ENCODE data around the gene USP21. TPM values are rescaled to one million over a fixed set of nuclear protein-coding genes. Genes with fewer than 3 reads are reported as not detected.

Gene USP21
- polyA plus RNA-seq, 1 donor (not counting 4 experiments of a cell fraction or from before 2014, with no cell fraction given), result 9.5 TPM

DNA sequence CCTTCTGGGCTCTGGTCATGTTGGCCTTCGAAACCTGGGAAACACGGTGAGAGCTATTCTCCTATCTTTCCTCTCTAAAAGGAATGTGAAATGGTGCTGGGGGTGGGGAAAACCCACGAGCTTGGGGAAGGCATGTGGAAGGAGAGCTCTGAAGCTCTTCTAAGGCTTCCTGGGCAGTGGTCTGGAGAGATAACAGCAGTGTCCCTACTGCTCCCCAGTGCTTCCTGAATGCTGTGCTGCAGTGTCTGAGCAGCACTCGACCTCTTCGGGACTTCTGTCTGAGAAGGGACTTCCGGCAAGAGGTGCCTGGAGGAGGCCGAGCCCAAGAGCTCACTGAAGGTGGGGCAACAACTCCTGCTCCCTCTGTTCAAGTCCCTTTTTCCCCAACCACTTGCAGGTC is 2.8 kb downstream of the USP21 start:
- H3K9ac ChIP-seq (ENCODE audit: control insufficient read depth, extremely low read depth, insufficient read depth, low read length), result no peak overlapping the region
- no peak overlapping the region for H2AFZ ChIP-seq (ENCODE audit: control insufficient read depth, low read length)
- H3K4me3 ChIP-seq (ENCODE audit: control insufficient read depth in 2 of 3, extremely low read depth in 1 of 3, insufficient read depth in 2 of 3, low read depth in 1 of 3, low read length in 3 of 3), result no peak overlapping the region
- H3K79me2 ChIP-seq (ENCODE audit: control insufficient read depth, insufficient read depth, low read length), result peaks cover 14% of the 10 kb centered on the region
- no peak overlapping the region for H3K27ac ChIP-seq (ENCODE audit: control insufficient read depth, insufficient read depth, low read length)
- H3K36me3 ChIP-seq (ENCODE audit: control insufficient read depth in 2 of 2, extremely low read depth in 1 of 2, insufficient read depth in 2 of 2, low read length in 2 of 2), result peaks cover 9 to 33% of the 10 kb centered on the region in 2 experiments
- TF ChIP-seq EZH2 (IDR thresholded peaks at IDR 0.05; ENCODE audit: low read length), result no peak
- TF ChIP-seq, protein P1, sequence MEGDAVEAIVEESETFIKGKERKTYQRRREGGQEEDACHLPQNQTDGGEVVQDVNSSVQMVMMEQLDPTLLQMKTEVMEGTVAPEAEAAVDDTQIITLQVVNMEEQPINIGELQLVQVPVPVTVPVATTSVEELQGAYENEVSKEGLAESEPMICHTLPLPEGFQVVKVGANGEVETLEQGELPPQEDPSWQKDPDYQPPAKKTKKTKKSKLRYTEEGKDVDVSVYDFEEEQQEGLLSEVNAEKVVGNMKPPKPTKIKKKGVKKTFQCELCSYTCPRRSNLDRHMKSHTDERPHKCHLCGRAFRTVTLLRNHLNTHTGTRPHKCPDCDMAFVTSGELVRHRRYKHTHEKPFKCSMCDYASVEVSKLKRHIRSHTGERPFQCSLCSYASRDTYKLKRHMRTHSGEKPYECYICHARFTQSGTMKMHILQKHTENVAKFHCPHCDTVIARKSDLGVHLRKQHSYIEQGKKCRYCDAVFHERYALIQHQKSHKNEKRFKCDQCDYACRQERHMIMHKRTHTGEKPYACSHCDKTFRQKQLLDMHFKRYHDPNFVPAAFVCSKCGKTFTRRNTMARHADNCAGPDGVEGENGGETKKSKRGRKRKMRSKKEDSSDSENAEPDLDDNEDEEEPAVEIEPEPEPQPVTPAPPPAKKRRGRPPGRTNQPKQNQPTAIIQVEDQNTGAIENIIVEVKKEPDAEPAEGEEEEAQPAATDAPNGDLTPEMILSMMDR (optimal IDR thresholded peaks at IDR 0.05 in 1 of 3, IDR thresholded peaks at IDR 0.05 in 1 of 3, conservative IDR thresholded peaks at IDR 0.05 in 1 of 3; ENCODE audit: extremely low read depth in 1 of 3, insufficient read depth in 2 of 3, low read length in 3 of 3), result no peak
- peaks cover 31% of the 10 kb centered on the region for H3K4me1 ChIP-seq (ENCODE audit: control insufficient read depth, extremely low read depth, insufficient read depth, low read length)
- FAIRE-seq (no peak), DNase-seq (ENCODE audit: low read depth, low spot score) (no peak)
- H3K27me3 ChIP-seq (ENCODE audit: control insufficient read depth, extremely low read depth, insufficient read depth, low read length), result no peaks in the 10 kb centered on the region
- no peak overlapping the region for H3K4me2 ChIP-seq (ENCODE audit: control insufficient read depth, extremely low read depth, insufficient read depth, low read depth, low read length)
- dilution Hi-C loops (cut with MboI; ENCODE audit: extremely low pct_ligation_motif_present, low sequenced_read_pairs), result no loop called here
- no peaks in the 10 kb centered on the region for H4K20me1 ChIP-seq (ENCODE audit: control insufficient read depth, extremely low read depth, insufficient read depth, low read length)
- H3K9me3 ChIP-seq (ENCODE audit: control insufficient read depth, low read depth, low read length), result no peaks in the 10 kb centered on the region
- H3K9me1 ChIP-seq (ENCODE audit: control insufficient read depth, extremely low read depth, insufficient read depth, low read length), result no peaks in the 10 kb centered on the region

DNA sequence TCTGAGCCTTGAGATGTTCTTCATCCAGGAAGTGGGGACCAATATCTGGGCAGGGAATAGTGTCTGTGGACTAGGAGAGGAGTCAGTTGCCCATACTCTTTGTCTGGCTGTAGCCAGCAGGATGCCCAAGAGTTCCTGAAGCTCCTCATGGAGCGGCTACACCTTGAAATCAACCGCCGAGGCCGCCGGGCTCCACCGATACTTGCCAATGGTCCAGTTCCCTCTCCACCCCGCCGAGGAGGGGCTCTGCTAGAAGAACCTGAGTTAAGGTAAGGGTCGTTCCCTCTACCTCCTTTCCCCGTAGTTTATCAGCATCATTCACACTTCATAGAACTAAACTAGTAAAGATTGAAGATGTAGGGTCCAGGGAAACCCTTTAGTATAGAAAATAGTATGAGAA is 3.5 kb downstream of the USP21 start:
- Histone ChIP-seq H3K4me1 (ENCODE audit: control insufficient read depth, extremely low read depth, insufficient read depth, low read length) (peaks cover 33% of the 10 kb centered on the region), H2AFZ (ENCODE audit: control insufficient read depth, low read length) (no peak overlapping the region), H3K79me2 (ENCODE audit: control insufficient read depth, insufficient read depth, low read length) (peaks cover 15% of the 10 kb centered on the region), H3K27me3 (ENCODE audit: control insufficient read depth, extremely low read depth, insufficient read depth, low read length) (no peaks in the 10 kb centered on the region), H3K4me3 (ENCODE audit: control insufficient read depth in 2 of 3, extremely low read depth in 1 of 3, insufficient read depth in 2 of 3, low read depth in 1 of 3, low read length in 3 of 3) (no peak overlapping the region), H3K9me1 (ENCODE audit: control insufficient read depth, extremely low read depth, insufficient read depth, low read length) (no peaks in the 10 kb centered on the region), H4K20me1 (ENCODE audit: control insufficient read depth, extremely low read depth, insufficient read depth, low read length) (no peaks in the 10 kb centered on the region), H3K4me2 (ENCODE audit: control insufficient read depth, extremely low read depth, insufficient read depth, low read depth, low read length) (no peak overlapping the region), H3K36me3 (ENCODE audit: control insufficient read depth in 2 of 2, extremely low read depth in 1 of 2, insufficient read depth in 2 of 2, low read length in 2 of 2) (peaks cover 9 to 27% of the 10 kb centered on the region in 2 experiments), H3K9me3 (ENCODE audit: control insufficient read depth, low read depth, low read length) (no peaks in the 10 kb centered on the region), H3K9ac (ENCODE audit: control insufficient read depth, extremely low read depth, insufficient read depth, low read length) (no peak overlapping the region), H3K27ac (ENCODE audit: control insufficient read depth, insufficient read depth, low read length) (no peak overlapping the region)
- no peak for FAIRE-seq
- no peak for TF ChIP-seq EZH2 (IDR thresholded peaks at IDR 0.05; ENCODE audit: low read length)
- TF ChIP-seq, protein P1 (optimal IDR thresholded peaks at IDR 0.05 in 1 of 3, IDR thresholded peaks at IDR 0.05 in 1 of 3, conservative IDR thresholded peaks at IDR 0.05 in 1 of 3; ENCODE audit: extremely low read depth in 1 of 3, insufficient read depth in 2 of 3, low read length in 3 of 3), result no peak
- dilution Hi-C loops (cut with MboI; ENCODE audit: extremely low pct_ligation_motif_present, low sequenced_read_pairs), result no loop called here
- DNase-seq (ENCODE audit: low read depth, low spot score), result no peak
